ENCODE measurements around the gene COL2A1.

The COL2A1 gene

GRCh38 chr12:48002414-48002730 is 1.9 kb downstream of the COL2A1 start:
- Histone ChIP-seq H3K4me3 (ENCODE audit: low read length) (peak overlapping the region; percentile 65), H3K27me3 (ENCODE audit: insufficient read depth, low read length) (no peaks in the 10 kb centered on the region), H3K9me3 (ENCODE audit: low read length) (no peaks in the 10 kb centered on the region), H2AFZ (ENCODE audit: low read depth, low read length) (peak overlapping the region; percentile 21), H3K36me3 (ENCODE audit: insufficient read depth, low read length) (peaks cover 6% of the 10 kb centered on the region), H3K4me1 (ENCODE audit: insufficient read depth, low read length) (peaks cover 36% of the 10 kb centered on the region)

- Histone ChIP-seq H3K27me3 (ENCODE audit: insufficient read depth, low read length) (no peaks in the 10 kb centered on the region), H2AFZ (ENCODE audit: low read depth, low read length) (peak overlapping the region; percentile 21), H3K9me3 (ENCODE audit: low read length) (no peaks in the 10 kb centered on the region), H3K4me1 (ENCODE audit: insufficient read depth, low read length) (peaks cover 36% of the 10 kb centered on the region), H3K4me3 (ENCODE audit: low read length) (peak overlapping the region; percentile 65), H3K36me3 (ENCODE audit: insufficient read depth, low read length) (peaks cover 12% of the 10 kb centered on the region)
These were observed 2.5 kb downstream of the COL2A1 start for GRCh38 chr12:48001505-48002413.

- peaks cover 36% of the 10 kb centered on the region for H3K4me1 ChIP-seq (ENCODE audit: insufficient read depth, low read length)
- peak overlapping the region; percentile 21 for H2AFZ ChIP-seq (ENCODE audit: low read depth, low read length)
- no peaks in the 10 kb centered on the region for H3K9me3 ChIP-seq (ENCODE audit: low read length)
- H3K4me3 ChIP-seq (ENCODE audit: low read length): peak overlapping the region; percentile 65
- H3K36me3 ChIP-seq (ENCODE audit: insufficient read depth, low read length): peaks cover 20% of the 10 kb centered on the region
- H3K27me3 ChIP-seq (ENCODE audit: insufficient read depth, low read length): no peaks in the 10 kb centered on the region
These were observed 3.3 kb downstream of the COL2A1 start for GRCh38 chr12:48000878-48001504.

DNA sequence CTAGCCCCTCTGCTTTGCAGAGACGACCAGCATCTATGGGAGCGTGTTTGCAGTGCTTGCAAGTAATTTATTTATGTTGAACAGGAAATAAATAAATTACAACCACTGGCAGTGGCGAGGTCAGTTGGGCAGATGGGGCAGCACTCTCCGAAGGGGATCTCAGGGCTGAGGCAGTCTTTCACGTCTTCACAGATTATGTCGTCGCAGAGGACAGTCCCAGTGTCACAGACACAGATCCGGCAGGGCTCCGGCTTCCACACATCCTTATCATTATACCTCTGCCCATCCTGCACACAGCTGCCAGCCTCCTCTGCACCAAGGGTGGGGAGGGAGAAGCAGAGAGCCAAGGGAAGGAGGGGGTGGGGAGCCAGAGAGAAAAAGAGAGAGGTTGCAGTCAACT is 4.5 kb downstream of the COL2A1 start:
- Histone ChIP-seq H3K4me1 (ENCODE audit: insufficient read depth, low read length) (peaks cover 30% of the 10 kb centered on the region), H3K27me3 (ENCODE audit: insufficient read depth, low read length) (no peaks in the 10 kb centered on the region), H3K9me3 (ENCODE audit: low read length) (no peaks in the 10 kb centered on the region), H3K36me3 (ENCODE audit: insufficient read depth, low read length) (peaks cover 31% of the 10 kb centered on the region), H3K4me3 (ENCODE audit: low read length) (no peak overlapping the region), H2AFZ (ENCODE audit: low read depth, low read length) (no peak overlapping the region)

GRCh38 chr12:47997321-47997720 is 7.0 kb downstream of the COL2A1 start:
- H3K9me3 ChIP-seq (ENCODE audit: low read length): no peaks in the 10 kb centered on the region
- no peak overlapping the region for H2AFZ ChIP-seq (ENCODE audit: low read depth, low read length)
- peaks cover 56% of the 10 kb centered on the region for H3K36me3 ChIP-seq (ENCODE audit: insufficient read depth, low read length)
- H3K27me3 ChIP-seq (ENCODE audit: insufficient read depth, low read length): no peaks in the 10 kb centered on the region
- peaks cover 11% of the 10 kb centered on the region for H3K4me1 ChIP-seq (ENCODE audit: insufficient read depth, low read length)
- no peak overlapping the region for H3K4me3 ChIP-seq (ENCODE audit: low read length)

DNA sequence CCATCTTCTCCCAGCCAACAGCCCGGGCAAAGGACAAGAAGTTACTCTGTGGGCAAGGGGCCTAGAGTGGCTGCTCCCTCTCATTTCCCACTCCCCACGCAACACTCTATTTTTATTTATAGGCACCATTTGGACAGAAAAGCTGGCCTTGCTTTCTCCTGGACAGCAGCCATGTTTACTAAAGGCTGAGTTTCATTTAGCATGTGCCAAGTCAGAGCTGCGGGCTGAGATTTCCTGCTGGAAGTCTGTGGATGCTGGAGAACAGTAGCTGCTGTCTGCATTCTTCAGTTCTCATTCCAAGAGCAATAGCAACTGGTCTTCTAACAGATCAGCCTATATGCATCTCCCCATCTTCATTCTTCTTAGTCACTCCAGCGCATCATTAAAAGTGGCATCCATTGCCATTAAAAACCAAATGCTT is 8.3 kb downstream of the COL2A1 start:
- peaks cover 62% of the 10 kb centered on the region for H3K36me3 ChIP-seq (ENCODE audit: insufficient read depth, low read length)
- H3K4me1 ChIP-seq (ENCODE audit: insufficient read depth, low read length): peaks cover 4% of the 10 kb centered on the region
- H3K9me3 ChIP-seq (ENCODE audit: low read length): no peaks in the 10 kb centered on the region
- H3K27me3 ChIP-seq (ENCODE audit: insufficient read depth, low read length): no peaks in the 10 kb centered on the region
- no peak overlapping the region for H2AFZ ChIP-seq (ENCODE audit: low read depth, low read length)
- no peak overlapping the region for H3K4me3 ChIP-seq (ENCODE audit: low read length)

GRCh38 chr12:47993491-47993890 is 10.8 kb downstream of the COL2A1 start:
- H3K4me1 ChIP-seq (ENCODE audit: insufficient read depth, low read length): peaks cover 9% of the 10 kb centered on the region
- peaks cover 69% of the 10 kb centered on the region for H3K36me3 ChIP-seq (ENCODE audit: insufficient read depth, low read length)
- H3K4me3 ChIP-seq (ENCODE audit: low read length): no peak overlapping the region
- H3K27me3 ChIP-seq (ENCODE audit: insufficient read depth, low read length): no peaks in the 10 kb centered on the region
- no peaks in the 10 kb centered on the region for H3K9me3 ChIP-seq (ENCODE audit: low read length)
- no peak overlapping the region for H2AFZ ChIP-seq (ENCODE audit: low read depth, low read length)

DNA sequence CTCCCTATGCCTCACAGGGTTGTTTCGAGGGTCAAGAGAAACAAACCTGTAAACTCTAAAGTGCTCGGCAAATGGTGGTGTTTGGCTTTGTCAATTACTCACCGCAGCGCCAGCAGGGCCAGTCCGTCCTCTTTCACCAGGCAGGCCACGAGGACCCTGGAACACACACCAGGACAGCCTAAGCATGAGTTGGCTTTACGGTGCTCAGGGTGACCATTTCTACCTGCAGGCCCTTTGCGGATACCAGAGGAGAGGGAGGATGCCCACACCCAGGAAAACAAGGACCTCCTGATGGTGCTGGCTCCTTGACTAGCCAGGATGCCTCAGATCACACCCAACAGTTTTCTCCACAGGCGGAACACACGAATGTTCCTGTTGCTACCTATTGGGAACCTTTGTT is 11.5 kb downstream of the COL2A1 start:
- Histone ChIP-seq H3K9me3 (ENCODE audit: low read length) (no peaks in the 10 kb centered on the region), H3K4me1 (ENCODE audit: insufficient read depth, low read length) (peaks cover 16% of the 10 kb centered on the region), H3K4me3 (ENCODE audit: low read length) (no peak overlapping the region), H2AFZ (ENCODE audit: low read depth, low read length) (no peak overlapping the region), H3K27me3 (ENCODE audit: insufficient read depth, low read length) (no peaks in the 10 kb centered on the region), H3K36me3 (ENCODE audit: insufficient read depth, low read length) (peaks cover 67% of the 10 kb centered on the region)

DNA sequence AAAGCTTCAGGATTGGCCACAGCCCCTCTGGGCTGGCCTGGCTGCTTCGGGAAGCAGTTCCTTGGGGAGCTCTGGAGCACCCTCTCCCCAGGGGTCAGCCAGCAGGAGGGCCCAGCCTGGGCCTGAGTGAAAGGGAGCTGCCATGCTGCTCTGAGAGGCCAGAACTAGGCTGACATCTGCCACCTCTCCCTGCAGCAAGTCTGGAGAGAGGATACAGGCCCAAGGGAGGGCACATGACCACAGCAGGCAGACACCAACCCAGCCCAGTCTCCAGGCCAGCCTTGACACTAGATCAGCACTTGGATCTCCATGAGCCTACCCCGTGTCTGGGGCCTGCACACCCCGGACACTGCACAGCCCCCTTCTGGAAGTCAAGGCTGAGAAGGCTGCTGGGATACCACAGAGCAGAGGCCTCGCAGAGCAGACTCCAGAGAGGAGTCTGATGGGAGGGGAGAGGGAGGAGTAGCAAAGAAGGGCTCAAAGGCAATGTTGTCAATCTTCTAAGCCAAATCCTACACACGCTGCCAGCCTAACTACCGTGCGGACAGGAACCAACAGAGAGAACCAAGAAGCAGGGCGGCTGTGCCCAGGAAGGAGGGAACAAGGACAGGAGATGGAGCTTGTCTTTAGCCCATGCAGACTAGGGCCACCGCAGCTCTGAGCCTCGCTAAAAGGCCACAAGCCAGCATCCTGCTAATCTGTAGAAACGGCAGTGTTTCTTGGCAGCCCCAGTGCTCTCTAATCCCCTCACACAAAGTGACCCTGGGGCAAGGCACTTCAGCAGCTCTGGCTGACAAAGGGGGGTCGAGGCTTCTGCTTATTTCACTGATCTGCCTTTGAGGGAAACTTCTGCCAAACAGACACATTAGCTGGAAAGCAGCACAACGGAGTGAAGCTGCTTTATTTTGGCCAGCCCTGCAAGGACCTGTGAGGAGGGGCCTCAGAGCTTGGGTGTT is 12.9 kb downstream of the COL2A1 start:
- no peak overlapping the region for H3K4me3 ChIP-seq (ENCODE audit: low read length)
- H3K9me3 ChIP-seq (ENCODE audit: low read length): no peaks in the 10 kb centered on the region
- peaks cover 66% of the 10 kb centered on the region for H3K36me3 ChIP-seq (ENCODE audit: insufficient read depth, low read length)
- no peak overlapping the region for H2AFZ ChIP-seq (ENCODE audit: low read depth, low read length)
- no peaks in the 10 kb centered on the region for H3K27me3 ChIP-seq (ENCODE audit: insufficient read depth, low read length)
- H3K4me1 ChIP-seq (ENCODE audit: insufficient read depth, low read length): peaks cover 21% of the 10 kb centered on the region

GRCh38 chr12:47990351-47991105 is 13.7 kb downstream of the COL2A1 start:
- Histone ChIP-seq H3K36me3 (ENCODE audit: insufficient read depth, low read length) (peaks cover 66% of the 10 kb centered on the region), H3K4me3 (ENCODE audit: low read length) (no peak overlapping the region)

GRCh38 chr12:47989666-47990065 is 14.6 kb downstream of the COL2A1 start:
- peaks cover 21% of the 10 kb centered on the region for H3K4me1 ChIP-seq (ENCODE audit: insufficient read depth, low read length)
- H3K9me3 ChIP-seq (ENCODE audit: low read length): no peaks in the 10 kb centered on the region
- no peaks in the 10 kb centered on the region for H3K27me3 ChIP-seq (ENCODE audit: insufficient read depth, low read length)
- H2AFZ ChIP-seq (ENCODE audit: low read depth, low read length): no peak overlapping the region
- H3K4me3 ChIP-seq (ENCODE audit: low read length): no peak overlapping the region
- peaks cover 66% of the 10 kb centered on the region for H3K36me3 ChIP-seq (ENCODE audit: insufficient read depth, low read length)

More at GRCh38 chr12:47990351-47991105, 13.7 kb downstream of the COL2A1 start:
- Histone ChIP-seq H3K9me3 (ENCODE audit: low read length) (no peaks in the 10 kb centered on the region), H3K4me1 (ENCODE audit: insufficient read depth, low read length) (peaks cover 21% of the 10 kb centered on the region), H2AFZ (ENCODE audit: low read depth, low read length) (no peak overlapping the region), H3K27me3 (ENCODE audit: insufficient read depth, low read length) (no peaks in the 10 kb centered on the region)

DNA sequence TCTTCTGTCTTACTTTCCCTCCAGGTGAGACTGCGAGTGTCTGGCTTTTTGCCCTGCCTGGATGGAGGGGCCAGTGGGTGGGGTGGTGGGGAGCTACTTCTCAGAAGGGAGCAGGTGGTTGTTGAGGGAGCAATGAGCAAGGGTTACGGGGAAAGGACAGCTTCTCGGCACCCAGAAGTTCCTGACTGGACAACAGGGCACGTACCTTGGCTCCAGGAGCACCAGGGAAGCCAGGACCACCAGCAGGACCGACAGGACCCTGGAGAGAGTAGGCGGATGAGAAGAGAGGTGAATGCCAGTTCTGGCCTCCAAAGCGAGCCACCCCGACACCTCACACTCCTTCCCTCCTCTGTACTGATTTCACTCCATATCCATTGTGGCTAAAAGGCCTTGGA is 15.3 kb downstream of the COL2A1 start:
- H3K4me1 ChIP-seq (ENCODE audit: insufficient read depth, low read length): peaks cover 21% of the 10 kb centered on the region
- no peaks in the 10 kb centered on the region for H3K9me3 ChIP-seq (ENCODE audit: low read length)
- H3K36me3 ChIP-seq (ENCODE audit: insufficient read depth, low read length): peaks cover 66% of the 10 kb centered on the region
- H3K27me3 ChIP-seq (ENCODE audit: insufficient read depth, low read length): no peaks in the 10 kb centered on the region
- no peak overlapping the region for H3K4me3 ChIP-seq (ENCODE audit: low read length)
- no peak overlapping the region for H2AFZ ChIP-seq (ENCODE audit: low read depth, low read length)
